Measurements from ENCODE around the gene SGK2.

SGK2 gene

DNA sequence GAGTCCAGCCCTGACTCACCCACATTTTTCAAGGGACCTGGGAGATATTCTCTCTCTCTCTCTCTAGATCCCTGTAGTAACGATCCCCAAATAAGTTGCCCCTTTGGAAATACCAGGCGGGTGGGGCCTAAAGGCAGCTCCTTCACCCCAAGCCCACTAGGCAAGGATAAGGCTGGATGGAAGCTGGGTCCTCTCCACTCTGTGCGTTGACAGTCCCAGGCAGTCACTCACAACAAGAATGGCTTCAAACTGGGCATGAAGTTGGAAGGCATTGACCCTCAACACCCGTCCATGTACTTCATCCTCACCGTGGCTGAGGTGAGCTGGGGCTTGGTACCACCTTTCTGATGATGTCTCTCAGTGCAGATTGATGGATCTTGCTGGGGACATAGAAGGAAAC, 29.8 kb upstream of the SGK2 start:
- TF ChIP-seq MYC (IDR thresholded peaks at IDR 0.05; ENCODE audit: low read depth, low read length) (no peak), POLR2A (IDR thresholded peaks at IDR 0.05; ENCODE audit: extremely low read depth, insufficient read length) (no peak)
- TF ChIP-seq, protein P1, sequence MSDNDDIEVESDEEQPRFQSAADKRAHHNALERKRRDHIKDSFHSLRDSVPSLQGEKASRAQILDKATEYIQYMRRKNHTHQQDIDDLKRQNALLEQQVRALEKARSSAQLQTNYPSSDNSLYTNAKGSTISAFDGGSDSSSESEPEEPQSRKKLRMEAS (IDR thresholded peaks at IDR 0.05; ENCODE audit: low read depth, low read length) = no peak
- TF ChIP-seq, protein P2, sequence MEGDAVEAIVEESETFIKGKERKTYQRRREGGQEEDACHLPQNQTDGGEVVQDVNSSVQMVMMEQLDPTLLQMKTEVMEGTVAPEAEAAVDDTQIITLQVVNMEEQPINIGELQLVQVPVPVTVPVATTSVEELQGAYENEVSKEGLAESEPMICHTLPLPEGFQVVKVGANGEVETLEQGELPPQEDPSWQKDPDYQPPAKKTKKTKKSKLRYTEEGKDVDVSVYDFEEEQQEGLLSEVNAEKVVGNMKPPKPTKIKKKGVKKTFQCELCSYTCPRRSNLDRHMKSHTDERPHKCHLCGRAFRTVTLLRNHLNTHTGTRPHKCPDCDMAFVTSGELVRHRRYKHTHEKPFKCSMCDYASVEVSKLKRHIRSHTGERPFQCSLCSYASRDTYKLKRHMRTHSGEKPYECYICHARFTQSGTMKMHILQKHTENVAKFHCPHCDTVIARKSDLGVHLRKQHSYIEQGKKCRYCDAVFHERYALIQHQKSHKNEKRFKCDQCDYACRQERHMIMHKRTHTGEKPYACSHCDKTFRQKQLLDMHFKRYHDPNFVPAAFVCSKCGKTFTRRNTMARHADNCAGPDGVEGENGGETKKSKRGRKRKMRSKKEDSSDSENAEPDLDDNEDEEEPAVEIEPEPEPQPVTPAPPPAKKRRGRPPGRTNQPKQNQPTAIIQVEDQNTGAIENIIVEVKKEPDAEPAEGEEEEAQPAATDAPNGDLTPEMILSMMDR (IDR thresholded peaks at IDR 0.05; ENCODE audit: low read depth, low read length) = no peak
- no peak for DNase-seq (ENCODE audit: low read depth)
- H3K4me3 ChIP-seq (ENCODE audit: low read depth, low read length) = no peak overlapping the region

DNA sequence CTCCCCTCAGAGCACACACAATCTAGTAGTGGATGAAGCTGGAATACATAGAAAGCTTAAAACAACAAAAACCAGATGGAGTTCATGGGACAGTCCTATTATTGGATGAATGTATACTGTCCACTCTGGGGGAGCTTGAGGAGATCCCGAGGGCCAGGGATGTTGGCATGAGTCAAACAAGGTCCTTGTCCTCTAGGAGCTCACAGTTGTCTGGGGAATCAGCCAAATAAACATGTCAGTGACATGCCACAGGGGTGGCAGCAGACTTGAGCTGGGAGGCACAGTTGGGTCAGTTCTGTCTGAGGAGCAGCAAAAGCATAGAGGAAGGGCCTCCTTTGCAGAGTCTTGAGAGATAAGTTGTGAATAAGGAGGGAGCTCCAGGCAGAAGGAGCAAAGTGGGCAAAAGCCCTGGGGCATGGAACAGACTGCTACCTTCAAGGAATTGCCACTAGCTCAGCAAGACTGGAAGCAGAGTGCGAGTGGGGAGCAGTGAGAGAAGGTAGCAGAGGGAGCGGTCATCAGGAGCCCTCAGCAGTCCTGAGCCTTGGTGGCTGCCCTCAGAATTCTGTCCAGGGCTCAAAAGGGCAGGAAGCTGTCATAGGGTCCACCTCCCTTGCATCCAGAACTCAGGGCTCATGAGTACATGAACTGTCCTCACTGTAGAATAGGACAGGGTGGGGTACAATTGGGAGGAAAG, 29.2 kb upstream of the SGK2 start:
- H3K4me3 ChIP-seq (ENCODE audit: low read depth, low read length) = no peak overlapping the region
- TF ChIP-seq, protein P1 (IDR thresholded peaks at IDR 0.05; ENCODE audit: low read depth, low read length) = no peak
- TF ChIP-seq POLR2A (IDR thresholded peaks at IDR 0.05; ENCODE audit: extremely low read depth, insufficient read length) (no peak), MYC (IDR thresholded peaks at IDR 0.05; ENCODE audit: low read depth, low read length) (no peak)
- TF ChIP-seq, protein P2 (IDR thresholded peaks at IDR 0.05; ENCODE audit: low read depth, low read length) = no peak
- DNase-seq (ENCODE audit: low read depth) = no peak

DNA sequence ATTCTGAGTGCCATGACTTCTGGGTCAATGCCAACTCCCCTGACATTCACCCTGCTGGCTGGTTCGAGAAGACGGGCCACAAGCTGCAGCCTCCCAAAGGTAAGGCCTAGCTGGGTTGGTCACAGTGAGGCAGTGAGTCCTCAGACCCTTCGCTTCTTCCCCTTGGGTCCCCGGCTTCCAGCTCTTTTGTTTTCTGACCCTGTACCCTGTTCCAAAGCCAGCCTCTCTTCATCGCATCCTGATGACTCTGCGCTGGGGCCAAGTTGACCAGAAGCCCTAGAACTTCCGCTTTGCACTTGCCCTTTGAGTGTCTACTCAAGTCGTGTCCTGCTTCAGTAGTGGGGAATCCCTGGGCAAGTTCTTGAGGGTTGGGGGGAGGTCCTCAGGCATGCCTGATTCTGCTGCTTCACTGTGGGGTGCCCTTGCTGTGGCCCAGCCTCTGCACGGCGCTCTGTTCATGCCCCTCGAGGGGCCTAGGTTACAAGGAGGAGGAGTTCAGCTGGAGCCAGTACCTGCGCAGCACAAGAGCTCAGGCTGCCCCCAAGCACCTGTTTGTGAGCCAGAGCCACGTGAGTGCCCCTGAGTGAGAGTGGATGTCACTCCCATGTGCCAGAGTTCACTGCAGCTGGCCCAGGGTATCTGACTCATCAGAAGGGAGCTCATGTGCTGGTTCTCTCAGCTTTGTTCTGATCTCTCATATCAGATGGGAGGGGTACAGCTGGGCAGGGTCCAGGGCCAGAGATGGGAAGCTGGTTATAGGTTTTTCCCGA, 28.3 kb upstream of the SGK2 start:
- DNase-seq (ENCODE audit: low read depth) = no peak
- no peak for TF ChIP-seq MYC (IDR thresholded peaks at IDR 0.05; ENCODE audit: low read depth, low read length)
- TF ChIP-seq, protein P1 (IDR thresholded peaks at IDR 0.05; ENCODE audit: low read depth, low read length) = no peak
- TF ChIP-seq POLR2A (IDR thresholded peaks at IDR 0.05; ENCODE audit: extremely low read depth, insufficient read length) = no peak
- TF ChIP-seq, protein P2 (IDR thresholded peaks at IDR 0.05; ENCODE audit: low read depth, low read length) = no peak
- no peak overlapping the region for H3K4me3 ChIP-seq (ENCODE audit: low read depth, low read length)

DNA sequence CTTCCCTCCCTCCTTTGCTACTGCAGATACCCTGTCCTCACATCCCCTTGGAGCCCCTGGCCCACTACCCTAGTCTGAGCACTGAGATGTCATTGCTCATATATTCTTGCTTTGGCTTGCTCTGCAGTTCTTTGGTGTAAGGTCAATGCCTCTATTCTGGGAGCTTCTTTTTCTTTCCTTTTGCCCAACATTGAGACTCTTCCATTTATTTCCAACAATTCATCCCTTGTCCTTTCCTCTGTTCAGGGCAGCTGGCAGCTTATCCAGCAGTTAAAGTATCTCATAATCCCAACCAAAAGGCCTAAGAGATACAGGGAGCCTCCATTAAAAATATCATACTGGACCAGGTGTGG, 27.8 kb upstream of the SGK2 start:
- no peak overlapping the region for H3K4me3 ChIP-seq (ENCODE audit: low read depth, low read length)
- no peak for DNase-seq (ENCODE audit: low read depth)
- TF ChIP-seq POLR2A (IDR thresholded peaks at IDR 0.05; ENCODE audit: extremely low read depth, insufficient read length) (no peak), MYC (IDR thresholded peaks at IDR 0.05; ENCODE audit: low read depth, low read length) (no peak)
- TF ChIP-seq, protein P1 (IDR thresholded peaks at IDR 0.05; ENCODE audit: low read depth, low read length) = no peak
- TF ChIP-seq, protein P2 (IDR thresholded peaks at IDR 0.05; ENCODE audit: low read depth, low read length) = no peak

DNA sequence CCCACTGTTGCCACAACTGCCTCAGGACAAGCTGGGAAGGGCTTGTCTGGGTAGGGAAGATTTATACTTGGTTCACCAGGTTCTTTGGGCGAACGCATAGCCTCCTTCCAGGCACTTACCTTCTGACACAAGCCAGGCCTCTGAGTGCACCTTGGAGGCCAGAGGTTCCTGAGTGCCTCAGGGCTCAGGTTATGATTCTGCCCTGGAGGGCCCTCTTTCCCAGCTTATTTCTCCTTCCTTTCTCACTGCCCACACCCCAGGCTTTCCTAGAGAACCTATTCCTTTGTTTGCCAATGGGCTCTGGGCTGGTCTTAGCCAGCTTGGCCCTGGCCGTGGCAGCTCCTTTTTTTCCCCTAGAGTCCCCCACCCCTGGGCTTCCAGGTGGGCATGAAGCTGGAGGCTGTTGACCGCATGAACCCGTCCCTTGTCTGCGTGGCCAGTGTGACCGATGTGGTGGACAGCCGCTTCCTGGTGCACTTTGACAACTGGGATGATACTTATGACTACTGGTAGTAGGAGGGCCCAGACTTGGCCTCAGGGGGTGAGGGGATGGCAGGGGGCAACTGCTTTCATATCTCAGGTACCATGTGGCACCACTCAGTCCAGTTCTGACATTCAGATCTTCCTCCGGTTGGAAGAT, 26.3 kb upstream of the SGK2 start:
- TF ChIP-seq MYC (IDR thresholded peaks at IDR 0.05; ENCODE audit: low read depth, low read length) (no peak), POLR2A (IDR thresholded peaks at IDR 0.05; ENCODE audit: extremely low read depth, insufficient read length) (no peak)
- TF ChIP-seq, protein P1 (IDR thresholded peaks at IDR 0.05; ENCODE audit: low read depth, low read length) = no peak
- TF ChIP-seq, protein P2 (IDR thresholded peaks at IDR 0.05; ENCODE audit: low read depth, low read length) = no peak
- H3K4me3 ChIP-seq (ENCODE audit: low read depth, low read length) = no peak overlapping the region
- no peak for DNase-seq (ENCODE audit: low read depth)
